WTC11 (cell line): ENCODE data around the gene BRI3BP. TPM values are rescaled to one million over a fixed set of nuclear protein-coding genes. Genes with fewer than 3 reads are reported as not detected.

Experiments used
- ATAC-seq: fragments of 200-7000 bp; cut with Tn5 transposase; 2 replicates; pipeline ENCODE4 v1.10.0; 2021; ENCODE audit warnings: mild to moderate bottlenecking, moderate library complexity
- CTCF ChIA-PET: fragments of 300-600 bp; sonication (Branson Sonifier 250); formaldehyde crosslinking; loops from one replicate; lab custom pipeline; 2021; ENCODE audit warnings: antibody characterized with exemption; lab: Charles Lee
- POLR2A ChIA-PET: fragments of 350-600 bp; sonication (Branson Sonifier 250); formaldehyde crosslinking; loops from one replicate; lab custom pipeline; 2021; ENCODE audit warnings: antibody characterized with exemption; lab: Charles Lee
- DNase-seq: peaks from one replicate; pipeline ENCODE4 v3.0.0; 2021; ENCODE audit warnings: low spot score
- H3K27ac Mint-ChIP-seq: 2 replicates; pipeline ENCODE4 v1.8.0; 2021; ENCODE audit warnings: mixed read lengths
- H3K27me3 Mint-ChIP-seq: 2 replicates; pipeline ENCODE4 v1.8.0; 2021; ENCODE audit warnings: low read depth, mild to moderate bottlenecking, moderate library complexity, mixed read lengths
- H3K36me3 Mint-ChIP-seq: 2 replicates; pipeline ENCODE4 v1.8.0; 2021; ENCODE audit warnings: mixed read lengths
- H3K4me1 Mint-ChIP-seq: 2 replicates; pipeline ENCODE4 v1.8.0; 2022; ENCODE audit warnings: mixed read lengths
- H3K4me3 Mint-ChIP-seq: 2 replicates; pipeline ENCODE4 v1.8.0; 2021; ENCODE audit warnings: mild to moderate bottlenecking, moderate library complexity, mixed read lengths
- H3K9me3 Mint-ChIP-seq: 2 replicates; pipeline ENCODE4 v1.8.0; 2021; ENCODE audit warnings: mixed read lengths
- ARID4B ChIP-seq: sonication (generic); formaldehyde crosslinking; IDR thresholded peaks from 2 replicates; pipeline ENCODE4 v1.8.0; 2023; ENCODE audit warnings: missing genetic modification reagents, mild to moderate bottlenecking, borderline replicate concordance
- CBFB ChIP-seq: sonication (generic); formaldehyde crosslinking; IDR thresholded peaks from 2 replicates; pipeline ENCODE4 v1.8.1; 2022; ENCODE audit warnings: mild to moderate bottlenecking, low read depth, missing genetic modification reagents
- JAZF1 ChIP-seq: fragments of 250-450 bp; sonication (Bioruptor Pico); IDR thresholded peaks from 2 replicates; pipeline ENCODE4 v1.9.0; 2021; ENCODE audit warnings: moderate library complexity, mild to moderate bottlenecking, inconsistent platforms
- KAT7 ChIP-seq: sonication (generic); formaldehyde crosslinking; IDR thresholded peaks from 2 replicates; pipeline ENCODE4 v1.8.1; 2023; ENCODE audit warnings: missing genetic modification reagents, mild to moderate bottlenecking, borderline replicate concordance
- MAX ChIP-seq: sonication (generic); formaldehyde crosslinking; IDR thresholded peaks from 2 replicates; pipeline ENCODE4 v1.8.0; 2022; ENCODE audit warnings: mild to moderate bottlenecking, missing genetic modification reagents
- MLX ChIP-seq: sonication (generic); formaldehyde crosslinking; IDR thresholded peaks from 2 replicates; pipeline ENCODE4 v1.8.1; 2023; ENCODE audit warnings: mild to moderate bottlenecking, missing genetic modification reagents, moderate library complexity
- NFE2L1 ChIP-seq: sonication (generic); formaldehyde crosslinking; IDR thresholded peaks from 2 replicates; pipeline ENCODE4 v1.8.1; 2023; ENCODE audit warnings: missing genetic modification reagents
- NR1H2 ChIP-seq: sonication (generic); formaldehyde crosslinking; IDR thresholded peaks from 2 replicates; pipeline ENCODE4 v1.9.0; 2021; ENCODE audit warnings: mild to moderate bottlenecking, moderate library complexity, missing genetic modification reagents
- PREB ChIP-seq: sonication (generic); formaldehyde crosslinking; IDR thresholded peaks from 2 replicates; pipeline ENCODE4 v1.8.1; 2022; ENCODE audit warnings: mild to moderate bottlenecking, missing genetic modification reagents, moderate library complexity, borderline replicate concordance
- RELA ChIP-seq: sonication (generic); formaldehyde crosslinking; IDR thresholded peaks from 2 replicates; pipeline ENCODE4 v1.8.1; 2022; ENCODE audit warnings: missing genetic modification reagents, mild to moderate bottlenecking, borderline replicate concordance
- SMAD4 ChIP-seq: sonication (generic); formaldehyde crosslinking; IDR thresholded peaks from 2 replicates; pipeline ENCODE4 v1.8.0; 2022; ENCODE audit warnings: mild to moderate bottlenecking, missing genetic modification reagents
- SP1 ChIP-seq: sonication (generic); formaldehyde crosslinking; conservative IDR thresholded peaks from 2 replicates; pipeline ENCODE4 v1.8.1; 2022; ENCODE audit warnings: missing genetic modification reagents
- STAT6 ChIP-seq: sonication (generic); formaldehyde crosslinking; conservative IDR thresholded peaks from 2 replicates; pipeline ENCODE4 v1.8.1; 2023; ENCODE audit warnings: mild to moderate bottlenecking, low read depth, missing genetic modification reagents, moderate library complexity
- TP53 ChIP-seq: sonication (generic); formaldehyde crosslinking; IDR thresholded peaks from 2 replicates; pipeline ENCODE4 v1.8.1; 2023; ENCODE audit warnings: mild to moderate bottlenecking, missing genetic modification reagents
- USF1 ChIP-seq: sonication (generic); formaldehyde crosslinking; IDR thresholded peaks from 2 replicates; pipeline ENCODE4 v1.8.0; 2022; ENCODE audit warnings: mild to moderate bottlenecking, missing genetic modification reagents
- ZMAT4 ChIP-seq: fragments of 250-450 bp; sonication (Bioruptor Pico); IDR thresholded peaks from 2 replicates; pipeline ENCODE4 v1.9.0; 2021; ENCODE audit warnings: mild to moderate bottlenecking
- total RNA-seq: library from RNA; stranded (reverse); gene quantifications from 3 replicates; pipeline ENCODE4 v1.2.3, GENCODE V29; 2021

Gene BRI3BP
- total RNA-seq, 1 experiment from 2014 or later, result 11.9 TPM

GRCh38 chr12:125053821-125054220 is 60.4 kb downstream of the BRI3BP start:
- POLR2A ChIA-PET, result no interaction called here
- Mint-ChIP-seq H3K9me3 (peaks cover 19% of the 10 kb centered on the region), H3K4me3 (no peak overlapping the region), H3K27me3 (no peaks in the 10 kb centered on the region; the same call in 1 of the 2 replicates), H3K36me3 (peaks cover 5% of the 10 kb centered on the region; the same call in 1 of the 2 replicates), H3K4me1 (peaks cover 5% of the 10 kb centered on the region), H3K27ac (no peak overlapping the region)
- DNase-seq (no peak), ATAC-seq (no peak)
- no peak for TF ChIP-seq KAT7 (CRISPR knock-in tag)
- no peak for TF ChIP-seq PREB (CRISPR knock-in tag)
- TF ChIP-seq CBFB (CRISPR knock-in tag), result no peak
- no peak for TF ChIP-seq ARID4B (CRISPR knock-in tag)
- TF ChIP-seq MLX (CRISPR knock-in tag), result no peak
- no peak for TF ChIP-seq USF1 (CRISPR knock-in tag)
- no peak for TF ChIP-seq NR1H2 (CRISPR knock-in tag)
- TF ChIP-seq SP1, result no peak
- no peak for TF ChIP-seq JAZF1 (CRISPR knock-in tag)
- no peak for TF ChIP-seq RELA (CRISPR knock-in tag)
- no peak for TF ChIP-seq NFE2L1 (CRISPR knock-in tag)
- TF ChIP-seq SMAD4 (CRISPR knock-in tag), result no peak
- TF ChIP-seq STAT6, result no peak
- TF ChIP-seq MAX (CRISPR knock-in tag), result no peak
- TF ChIP-seq ZMAT4 (CRISPR knock-in tag), result no peak
- TF ChIP-seq TP53 (CRISPR knock-in tag), result no peak
- CTCF ChIA-PET, result no interaction called here
